T-helper 1 cell (primary cell): ENCODE results near the gene DHCR7.

ENCODE experiments used
- DNase-seq, 5 donors: peaks; one replicate each; pipeline ENCODE4 v3.0.0-alpha.2; 2012 to 2020
- total RNA-seq, 4 donors: gene quantifications; one replicate each; lab custom pipeline; 2026; lab: John Stamatoyannopoulos, UW

DHCR7 gene
- 8.2 to 20.0 (median 13.1) reads per million in 4 donors for total RNA-seq

- peak; percentile 86 to 94 (median 90) for DNase-seq
These were observed at the start of gene DHCR7 for GRCh38 chr11:71448257-71449171. DHCR7 (minus strand) TSS chr11:71448393; CDS start chr11:71444952, 3,441 bp downstream.

- DNase-seq, result no peak
These were observed 48.2 kb upstream of the DHCR7 start for GRCh38 chr11:71496421-71496820.

GRCh38 chr11:71495286-71496230 is 47.4 kb upstream of the DHCR7 start:
- DNase-seq, result no peak

- DNase-seq, result no peak
These were observed 43.7 kb upstream of the DHCR7 start for GRCh38 chr11:71491940-71492339.

GRCh38 chr11:71491531-71491930 is 43.3 kb upstream of the DHCR7 start:
- no peak for DNase-seq

GRCh38 chr11:71490731-71491390 is 42.7 kb upstream of the DHCR7 start:
- no peak for DNase-seq

- DNase-seq, result no peak
These were observed 42.0 kb upstream of the DHCR7 start for GRCh38 chr11:71490044-71490730.

- peak in 1 of 5 donors; percentile 56 for DNase-seq
These were observed 41.3 kb upstream of the DHCR7 start for GRCh38 chr11:71489311-71490043.

- no peak for DNase-seq
These were observed 40.6 kb upstream of the DHCR7 start for GRCh38 chr11:71488681-71489270.

GRCh38 chr11:71486320-71486719 is 38.1 kb upstream of the DHCR7 start:
- DNase-seq, result no peak

- no peak for DNase-seq
These were observed 37.3 kb upstream of the DHCR7 start for GRCh38 chr11:71485466-71485865.

GRCh38 chr11:71485063-71485399 is 36.8 kb upstream of the DHCR7 start:
- DNase-seq, result no peak

- no peak for DNase-seq
These were observed 36.3 kb upstream of the DHCR7 start for GRCh38 chr11:71484248-71485062.

- no peak for DNase-seq
These were observed 35.5 kb upstream of the DHCR7 start for GRCh38 chr11:71483692-71484091.

GRCh38 chr11:71482746-71483364 is 34.7 kb upstream of the DHCR7 start:
- DNase-seq, result no peak

GRCh38 chr11:71482216-71482615 is 34.0 kb upstream of the DHCR7 start:
- DNase-seq, result no peak

- no peak for DNase-seq
These were observed 33.1 kb upstream of the DHCR7 start for GRCh38 chr11:71481101-71481960.

GRCh38 chr11:71478528-71478840 is 30.3 kb upstream of the DHCR7 start:
- no peak for DNase-seq
